Fibroblast of lung (primary cell): ENCODE measurements around the gene BAMBI. TPM values are rescaled to one million over a fixed set of nuclear protein-coding genes. Genes with fewer than 3 reads are reported as not detected.

Experiments used
- DNase-seq, 2 donors: peaks; one replicate each; pipeline versions ENCODE4 v3.0.0 to v3.0.0-alpha.2; 2010; ENCODE audit warnings: low read depth in 2 of 2
- H2AFZ ChIP-seq: 2 replicates; pipeline ENCODE4 v1.5.1; 2012; ENCODE audit warnings: low read length, control low read depth, inconsistent platforms
- H3K27ac ChIP-seq: 2 replicates; pipeline ENCODE4 v1.5.1; 2011; ENCODE audit warnings: low read length, control low read depth; ENCODE audit not compliant: insufficient read depth
- H3K27me3 ChIP-seq: 2 replicates; pipeline ENCODE4 v1.5.1; 2011; ENCODE audit warnings: mild to moderate bottlenecking, low read length; ENCODE audit not compliant: control insufficient read depth, insufficient read depth
- H3K36me3 ChIP-seq: 2 replicates; pipeline ENCODE4 v1.5.1; 2011; ENCODE audit warnings: low read length; ENCODE audit not compliant: control insufficient read depth, insufficient read depth
- H3K4me1 ChIP-seq: 2 replicates; pipeline ENCODE4 v1.5.1; 2011; ENCODE audit warnings: low read length; ENCODE audit not compliant: control insufficient read depth, insufficient read depth; ENCODE audit errors: extremely low read depth
- H3K4me2 ChIP-seq: 2 replicates; pipeline ENCODE4 v1.5.1; 2011; ENCODE audit warnings: low read length, control low read depth; ENCODE audit not compliant: insufficient read depth; ENCODE audit errors: extremely low read depth
- H3K4me3 ChIP-seq, 4 experiments: fragments of 200-600 bp in 1 of 4; sonication (generic) in 1 of 4; replicated peaks in 1 of 4; 2 replicates each; pipeline ENCODE4 v1.5.1; 2011 to 2016; ENCODE audit warnings: low read length in 4 of 4, low read depth in 3 of 4, mild to moderate bottlenecking in 3 of 4, control low read depth in 2 of 4, inconsistent platforms in 1 of 4, mixed read lengths in 1 of 4; ENCODE audit not compliant: insufficient read depth in 1 of 4; ENCODE audit errors: control extremely low read depth in 1 of 4
- H3K79me2 ChIP-seq: 2 replicates; pipeline ENCODE4 v1.5.1; 2012; ENCODE audit warnings: mild to moderate bottlenecking, low read length, inconsistent platforms; ENCODE audit not compliant: control insufficient read depth, insufficient read depth
- H3K9ac ChIP-seq: 2 replicates; pipeline ENCODE4 v1.5.1; 2011; ENCODE audit warnings: mild to moderate bottlenecking, low read length, control low read depth; ENCODE audit not compliant: insufficient read depth
- H3K9me3 ChIP-seq: 2 replicates; pipeline ENCODE4 v1.5.1; 2012; ENCODE audit warnings: low read depth, low read length; ENCODE audit not compliant: control insufficient read depth, insufficient read depth
- H4K20me1 ChIP-seq: 2 replicates; pipeline ENCODE4 v1.5.1; 2011; ENCODE audit warnings: low read length; ENCODE audit not compliant: control insufficient read depth, insufficient read depth; ENCODE audit errors: extremely low read depth
- CTCF ChIP-seq, 2 donors: IDR thresholded peaks in 1 of 2; conservative IDR thresholded peaks in 1 of 2; 1 replicate in 1 of 2; 2 replicates in 1 of 2; pipeline ENCODE4 v1.5.1; 2011 to 2012; ENCODE audit warnings: low read length in 2 of 2, control low read depth in 1 of 2, inconsistent platforms in 1 of 2, low read depth in 1 of 2, mild to moderate bottlenecking in 1 of 2
- EZH2 ChIP-seq: IDR thresholded peaks from 2 replicates; pipeline ENCODE4 v1.5.1; 2012; ENCODE audit warnings: low read length, control low read depth, mild to moderate bottlenecking; ENCODE audit errors: missing control alignments
- polyA plus RNA-seq, 2 donors: library from polyadenylated mRNA; depleted of rRNA in 1 of 2; stranded (reverse) in 1 of 2; unstranded in 1 of 2; fragments of >200 nt; gene quantifications; 2 replicates each; pipeline ENCODE4 v1.2.1, GENCODE V29; 2011 to 2012; ENCODE audit warnings: missing spikeins in 1 of 2
- total RNA-seq: library from RNA; depleted of rRNA; stranded (reverse); fragments of >200 nt; gene quantifications from 2 replicates; pipeline ENCODE4 v1.2.1, GENCODE V29; 2014

The BAMBI gene
- total and polyA plus RNA-seq, 2 donors (not counting 1 experiment from before 2014, with no cell fraction given): 4.6 to 17.8 TPM

- Histone ChIP-seq H3K9ac (no peak overlapping the region), H2AFZ (peak overlapping the region; percentile 83), H3K27me3 (peaks cover 15% of the 10 kb centered on the region), H3K4me1 (peaks cover 6% of the 10 kb centered on the region), H3K79me2 (peaks cover 2% of the 10 kb centered on the region), H3K4me2 (peak overlapping the region; percentile 61), H3K36me3 (no peaks in the 10 kb centered on the region), H3K27ac (no peak overlapping the region), H3K4me3 (peak overlapping the region; percentile 68 to 73 (median 70)), H4K20me1 (peaks cover 2% of the 10 kb centered on the region), H3K9me3 (no peaks in the 10 kb centered on the region)
- TF ChIP-seq EZH2 (no peak), CTCF (conservative IDR thresholded peaks at IDR 0.05 in 1 of 2, IDR thresholded peaks at IDR 0.05 in 1 of 2; ENCODE audit: low read depth in 1 of 2, low read length in 2 of 2) (no peak)
- DNase-seq: peak; percentile 34 to 61
These were observed 1.6 kb downstream of the BAMBI start for GRCh38 chr10:28678687-28679457.

- H3K27ac ChIP-seq: no peak overlapping the region
- peaks cover 6% of the 10 kb centered on the region for H3K4me1 ChIP-seq
- peak overlapping the region; percentile 18 to 73 (median 70) for H3K4me3 ChIP-seq
- TF ChIP-seq CTCF (conservative IDR thresholded peaks at IDR 0.05 in 1 of 2, IDR thresholded peaks at IDR 0.05 in 1 of 2; ENCODE audit: low read depth in 1 of 2, low read length in 2 of 2): peak in 1 of 2 donors; percentile 42
- TF ChIP-seq EZH2: no peak
- H4K20me1 ChIP-seq: peaks cover 2% of the 10 kb centered on the region
- H2AFZ ChIP-seq: no peak overlapping the region
- H3K36me3 ChIP-seq: no peaks in the 10 kb centered on the region
- DNase-seq: peak in 1 of 2 donors; percentile 17
- H3K9me3 ChIP-seq: no peaks in the 10 kb centered on the region
- no peak overlapping the region for H3K9ac ChIP-seq
- peaks cover 13% of the 10 kb centered on the region for H3K27me3 ChIP-seq
- peak overlapping the region; percentile 61 for H3K4me2 ChIP-seq
- H3K79me2 ChIP-seq: peaks cover 2% of the 10 kb centered on the region
These were observed 2.4 kb downstream of the BAMBI start for GRCh38 chr10:28679581-28680357.

GRCh38 chr10:28680358-28680752, 3.0 kb downstream of the BAMBI start:
- Histone ChIP-seq H3K4me3 (peak overlapping the region in 3 of 4 experiments; percentile 0 to 73 (median 72)), H3K9me3 (no peaks in the 10 kb centered on the region), H3K36me3 (no peaks in the 10 kb centered on the region), H3K4me1 (peaks cover 6% of the 10 kb centered on the region), H3K4me2 (peak overlapping the region; percentile 48), H3K27me3 (peaks cover 9% of the 10 kb centered on the region), H2AFZ (no peak overlapping the region), H3K27ac (no peak overlapping the region), H4K20me1 (peaks cover 2% of the 10 kb centered on the region), H3K9ac (no peak overlapping the region), H3K79me2 (peaks cover 2% of the 10 kb centered on the region)
- TF ChIP-seq CTCF (conservative IDR thresholded peaks at IDR 0.05 in 1 of 2, IDR thresholded peaks at IDR 0.05 in 1 of 2; ENCODE audit: low read depth in 1 of 2, low read length in 2 of 2) (no peak), EZH2 (no peak)
- DNase-seq: no peak
